ENCODE results near the gene SLC4A4. TPM values are rescaled to one million over a fixed set of nuclear protein-coding genes. Genes with fewer than 3 reads are reported as not detected.

The SLC4A4 gene
- polyA plus RNA-seq, 1 of the 3 experiments (the other 2 are of a cell fraction) = not detected

- POLR2A ChIA-PET = no interaction called here
- H3K9me2 ChIP-seq = no peaks in the 10 kb centered on the region
- DNase-seq = no peak
- no peak overlapping the region for H3K9ac ChIP-seq
- no peak overlapping the region for H3K4me2 ChIP-seq
- no peaks in the 10 kb centered on the region for H3K36me3 ChIP-seq (replicated peaks in 1 of 2; ENCODE audit: control insufficient read depth in 1 of 2, insufficient read depth in 2 of 2, low read length in 1 of 2)
- H3K4me1 ChIP-seq (ENCODE audit: control insufficient read depth in 1 of 2, insufficient read depth in 2 of 2, low read depth in 1 of 2, low read length in 1 of 2) = no peaks in the 10 kb centered on the region
- H3F3A ChIP-seq (replicated peaks; ENCODE audit: insufficient read depth) = no peaks in the 10 kb centered on the region
- H3K9me3 ChIP-seq = no peaks in the 10 kb centered on the region
- CTCF ChIA-PET = no interaction called here
- no peaks in the 10 kb centered on the region for H3K27me3 ChIP-seq (ENCODE audit: insufficient read depth)
- H3K27ac ChIP-seq (ENCODE audit: low read depth in 2 of 2, low read length in 1 of 2) = no peak overlapping the region
- no peak overlapping the region for H3K4me3 ChIP-seq (ENCODE audit: low read depth in 2 of 2, low read length in 1 of 2)
- 31% methylated on average over 3 of the region's 3 CpGs for WGBS (ENCODE audit: low lambda C conversion rate)
- no peak overlapping the region for H2AFZ ChIP-seq (ENCODE audit: low read depth)
- H4K20me1 ChIP-seq (ENCODE audit: insufficient read depth) = no peaks in the 10 kb centered on the region
- no peaks in the 10 kb centered on the region for H3K79me2 ChIP-seq (ENCODE audit: insufficient read depth)
- TF ChIP-seq CHD2 (IDR thresholded peaks at IDR 0.05; ENCODE audit: low read length, partially characterized antibody) (no peak), RCOR1 (IDR thresholded peaks at IDR 0.05; ENCODE audit: low read length) (no peak), MAX (IDR thresholded peaks at IDR 0.05; ENCODE audit: low read depth) (no peak), TCF12 (IDR thresholded peaks at IDR 0.05) (no peak), ELF1 (IDR thresholded peaks at IDR 0.05) (no peak), PBX3 (IDR thresholded peaks at IDR 0.05) (no peak)
Measured at GRCh38 chr4:71616168-71616811, 277.5 kb downstream of the SLC4A4 start.
